ENCODE results near the gene MAPK1.

DNA sequence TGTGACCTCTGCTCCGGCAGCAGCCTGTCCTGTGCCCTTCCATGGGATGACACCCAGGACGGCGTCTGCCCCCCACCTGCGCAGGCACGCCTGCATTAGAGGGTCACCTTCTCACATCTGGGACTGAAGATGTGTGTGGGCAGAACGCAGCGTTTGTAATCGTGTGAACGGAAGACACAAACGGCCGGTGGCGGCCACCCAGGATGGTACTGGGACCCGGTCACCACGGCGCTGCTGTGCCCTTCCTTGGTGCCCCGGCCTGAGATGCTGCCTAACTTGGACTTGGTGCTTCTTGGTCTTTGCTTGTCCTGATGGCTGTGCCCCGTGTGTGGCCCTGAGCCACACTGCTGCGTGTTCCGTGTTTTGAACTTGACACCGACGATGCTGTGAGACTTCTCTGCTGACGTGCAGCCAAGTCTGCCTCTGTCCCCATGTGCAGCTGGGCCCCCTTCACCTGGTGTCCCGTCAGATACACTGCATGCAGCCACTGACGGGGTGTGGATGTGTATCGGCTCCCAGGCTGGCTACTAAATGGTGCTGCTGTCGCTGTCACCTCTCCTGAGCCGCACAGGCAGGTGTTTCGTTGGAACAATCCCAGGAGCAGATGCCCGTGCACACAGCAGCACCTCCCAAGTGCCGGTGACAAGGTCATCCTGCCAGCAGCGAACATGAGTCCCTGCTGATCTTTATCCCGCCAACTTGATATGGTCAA lies 153.2 kb downstream of the MAPK1 start:
- TF ChIP-seq, protein P1, sequence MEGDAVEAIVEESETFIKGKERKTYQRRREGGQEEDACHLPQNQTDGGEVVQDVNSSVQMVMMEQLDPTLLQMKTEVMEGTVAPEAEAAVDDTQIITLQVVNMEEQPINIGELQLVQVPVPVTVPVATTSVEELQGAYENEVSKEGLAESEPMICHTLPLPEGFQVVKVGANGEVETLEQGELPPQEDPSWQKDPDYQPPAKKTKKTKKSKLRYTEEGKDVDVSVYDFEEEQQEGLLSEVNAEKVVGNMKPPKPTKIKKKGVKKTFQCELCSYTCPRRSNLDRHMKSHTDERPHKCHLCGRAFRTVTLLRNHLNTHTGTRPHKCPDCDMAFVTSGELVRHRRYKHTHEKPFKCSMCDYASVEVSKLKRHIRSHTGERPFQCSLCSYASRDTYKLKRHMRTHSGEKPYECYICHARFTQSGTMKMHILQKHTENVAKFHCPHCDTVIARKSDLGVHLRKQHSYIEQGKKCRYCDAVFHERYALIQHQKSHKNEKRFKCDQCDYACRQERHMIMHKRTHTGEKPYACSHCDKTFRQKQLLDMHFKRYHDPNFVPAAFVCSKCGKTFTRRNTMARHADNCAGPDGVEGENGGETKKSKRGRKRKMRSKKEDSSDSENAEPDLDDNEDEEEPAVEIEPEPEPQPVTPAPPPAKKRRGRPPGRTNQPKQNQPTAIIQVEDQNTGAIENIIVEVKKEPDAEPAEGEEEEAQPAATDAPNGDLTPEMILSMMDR (IDR thresholded peaks at IDR 0.05) = no peak
- TF ChIP-seq POLR2A (IDR thresholded peaks at IDR 0.05) = no peak
